ENCODE results near the gene FER1L5. TPM values are rescaled to one million over a fixed set of nuclear protein-coding genes. Genes with fewer than 3 reads are reported as not detected.
A peak's percentile ranks its signal among the peaks of the same experiment; 100 is the strongest.

Gene FER1L5
- total RNA-seq, 1 experiment from 2014 or later: 1.2 TPM

DNA sequence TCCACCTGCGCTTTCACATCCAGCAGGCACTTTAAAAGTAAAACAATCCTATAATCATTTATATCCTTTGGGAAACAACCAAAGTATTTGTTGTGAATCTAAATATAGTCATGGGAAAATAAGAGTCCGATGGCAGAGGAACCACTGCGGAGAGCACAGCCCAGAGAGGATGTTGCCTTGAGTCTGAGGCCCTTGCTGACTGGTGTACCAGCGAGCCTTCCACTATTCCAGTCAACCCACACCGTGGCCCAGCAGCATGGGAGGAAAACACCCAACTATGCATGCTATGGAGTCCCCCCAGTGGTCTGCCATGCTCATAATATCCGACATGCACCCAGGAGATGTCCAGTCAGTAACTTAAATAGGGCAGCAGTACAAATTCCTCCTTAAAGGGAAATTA lies 26.0 kb upstream of the FER1L5 start:
- Histone ChIP-seq H3K14ac (ENCODE audit: insufficient read depth, low read length) (no peak overlapping the region), H3K27me3 (ENCODE audit: insufficient read depth, low read length) (no peaks in the 10 kb centered on the region), H3K9me3 (ENCODE audit: control insufficient read depth, low read depth, low read length) (no peaks in the 10 kb centered on the region), H2BK120ac (ENCODE audit: low read depth, low read length, poor library complexity, severe bottlenecking) (no peak overlapping the region), H4K5ac (ENCODE audit: insufficient read length, low read depth, low read length) (no peak overlapping the region), H3K9ac (ENCODE audit: extremely low read depth, insufficient read length, low read length) (no peak overlapping the region), H4K91ac (ENCODE audit: insufficient read length, low read depth, low read length) (no peak overlapping the region), H3K56ac (ENCODE audit: insufficient read length, low read depth, low read length) (no peak overlapping the region), H2BK15ac (ENCODE audit: low read depth, low read length) (no peak overlapping the region), H2BK5ac (ENCODE audit: insufficient read length, low read length) (no peak overlapping the region), H3K18ac (ENCODE audit: insufficient read length, low read depth, low read length) (no peak overlapping the region), H3K4ac (ENCODE audit: low read depth, low read length) (no peak overlapping the region), H3K23ac (ENCODE audit: insufficient read length, low read depth, low read length) (no peak overlapping the region), H2BK12ac (ENCODE audit: insufficient read length, low read depth, low read length) (no peak overlapping the region), H3K4me2 (ENCODE audit: insufficient read depth, insufficient read length, low read length) (no peak overlapping the region), H3K79me1 (ENCODE audit: insufficient read depth, low read depth, low read length, poor library complexity, severe bottlenecking) (no peaks in the 10 kb centered on the region), H3T11ph (ENCODE audit: low read length) (no peak overlapping the region), H3K79me2 (ENCODE audit: insufficient read depth, low read length) (no peaks in the 10 kb centered on the region), H4K8ac (replicated peaks; ENCODE audit: insufficient read length, low read depth, low read length) (no peak overlapping the region), H2BK20ac (ENCODE audit: low read depth, low read length, poor library complexity, severe bottlenecking) (no peak overlapping the region), H4K20me1 (ENCODE audit: control insufficient read depth, insufficient read depth, insufficient read length) (no peaks in the 10 kb centered on the region), H2AK5ac (ENCODE audit: insufficient read length, low read length) (no peak overlapping the region), H3K4me1 (ENCODE audit: insufficient read depth, low read length) (no peaks in the 10 kb centered on the region), H3K27ac (ENCODE audit: insufficient read length, low read depth, low read length) (no peak overlapping the region), H3K23me2 (ENCODE audit: insufficient read length, low read depth, low read length, poor library complexity, severe bottlenecking) (no peaks in the 10 kb centered on the region), H2AFZ (ENCODE audit: low read length) (no peak overlapping the region)
- Mint-ChIP-seq H3K4me3 (no peak overlapping the region), H3K4me1 (no peaks in the 10 kb centered on the region), H3K9me3 (no peaks in the 10 kb centered on the region), H3K27me3 (ENCODE audit: low read depth) (no peaks in the 10 kb centered on the region), H3K36me3 (ENCODE audit: insufficient read depth in 1 of 3, low read depth in 3 of 3) (peaks cover 17 to 66% (median 53%) of the 10 kb centered on the region in 3 experiments; a peak in 6 of 7 replicates), H3K27ac (peak overlapping the region in 1 of 3 experiments; percentile 70; a peak in 1 of 7 replicates)
- WGBS (ENCODE audit: extremely low coverage, insufficient read length, low lambda C conversion rate): no CpG with 5 or more reads among the region's 6 CpGs
- no peak for DNase-seq
- TF ChIP-seq, protein P1, sequence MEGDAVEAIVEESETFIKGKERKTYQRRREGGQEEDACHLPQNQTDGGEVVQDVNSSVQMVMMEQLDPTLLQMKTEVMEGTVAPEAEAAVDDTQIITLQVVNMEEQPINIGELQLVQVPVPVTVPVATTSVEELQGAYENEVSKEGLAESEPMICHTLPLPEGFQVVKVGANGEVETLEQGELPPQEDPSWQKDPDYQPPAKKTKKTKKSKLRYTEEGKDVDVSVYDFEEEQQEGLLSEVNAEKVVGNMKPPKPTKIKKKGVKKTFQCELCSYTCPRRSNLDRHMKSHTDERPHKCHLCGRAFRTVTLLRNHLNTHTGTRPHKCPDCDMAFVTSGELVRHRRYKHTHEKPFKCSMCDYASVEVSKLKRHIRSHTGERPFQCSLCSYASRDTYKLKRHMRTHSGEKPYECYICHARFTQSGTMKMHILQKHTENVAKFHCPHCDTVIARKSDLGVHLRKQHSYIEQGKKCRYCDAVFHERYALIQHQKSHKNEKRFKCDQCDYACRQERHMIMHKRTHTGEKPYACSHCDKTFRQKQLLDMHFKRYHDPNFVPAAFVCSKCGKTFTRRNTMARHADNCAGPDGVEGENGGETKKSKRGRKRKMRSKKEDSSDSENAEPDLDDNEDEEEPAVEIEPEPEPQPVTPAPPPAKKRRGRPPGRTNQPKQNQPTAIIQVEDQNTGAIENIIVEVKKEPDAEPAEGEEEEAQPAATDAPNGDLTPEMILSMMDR (conservative IDR thresholded peaks at IDR 0.05): no peak
